Fibroblast of the conjunctiva (primary cell): Measurements from ENCODE around the gene OOSP4B.
"Not testable (repeated sequence)": the region's sequence is repeated elsewhere in the genome, so short reads cannot be mapped to it uniquely, and the experiment has no call there.

Source experiments
- DNase-seq: peaks from one replicate; pipeline ENCODE4 v3.0.0-alpha.2; 2010; ENCODE audit warnings: low read depth

The OOSP4B gene

GRCh38 chr11:60016881-60017280, at the start of gene OOSP4B:
Gene OOSP4B, plus strand, starts transcription at chr11:60017181.
- DNase-seq: no peak

- no peak for DNase-seq
Observed at GRCh38 chr11:59967677-59968394, 49.1 kb upstream of the OOSP4B start.

DNA sequence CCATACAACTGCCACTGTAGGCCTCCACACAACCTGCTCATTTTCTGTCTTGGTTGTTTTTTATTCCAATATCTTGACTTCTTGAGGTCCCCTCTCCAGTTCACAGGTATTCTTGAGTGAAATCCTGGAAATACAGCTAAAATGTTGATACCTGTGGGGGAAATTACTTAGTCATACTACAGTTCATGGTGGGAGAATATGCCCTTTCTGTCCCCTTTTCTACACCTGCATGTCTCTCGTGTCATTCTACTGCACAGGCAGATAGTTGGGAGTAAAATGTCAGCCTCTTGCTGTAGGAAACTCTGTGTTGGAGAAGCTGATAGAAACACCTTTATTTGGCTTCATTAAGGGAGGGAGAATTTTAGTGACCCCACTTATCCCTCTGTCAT, 48.6 kb upstream of the OOSP4B start:
- DNase-seq: no peak

DNA sequence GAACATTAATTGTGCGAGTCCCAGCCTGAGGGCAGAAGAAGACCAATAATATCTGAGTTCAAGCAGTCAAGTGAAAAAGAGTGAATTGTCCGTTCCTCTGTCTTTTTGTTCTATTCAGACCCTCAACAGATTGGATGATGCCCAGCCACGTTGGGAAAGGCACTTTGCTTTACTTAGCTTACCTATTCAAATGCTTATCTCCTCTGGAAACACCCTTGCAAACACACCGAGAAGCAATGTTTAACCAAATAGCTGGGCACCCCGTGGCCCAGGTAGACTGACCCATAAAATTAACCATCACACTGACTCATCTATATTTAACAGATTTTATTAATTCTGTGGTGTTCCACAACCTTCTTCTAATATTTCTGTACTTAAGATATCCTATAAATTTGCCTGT, 43.9 kb upstream of the OOSP4B start:
- no peak for DNase-seq

GRCh38 chr11:59981106-59981770, 35.7 kb upstream of the OOSP4B start:
- no peak for DNase-seq

- DNase-seq: not testable (repeated sequence)
Observed at GRCh38 chr11:59982037-59982436, 34.9 kb upstream of the OOSP4B start.

- DNase-seq: no peak
Observed at GRCh38 chr11:59983212-59983611, 33.8 kb upstream of the OOSP4B start.

- no peak for DNase-seq
Observed at GRCh38 chr11:59984368-59984767, 32.6 kb upstream of the OOSP4B start.

GRCh38 chr11:59990421-59990820, 26.6 kb upstream of the OOSP4B start:
- no peak for DNase-seq

DNA sequence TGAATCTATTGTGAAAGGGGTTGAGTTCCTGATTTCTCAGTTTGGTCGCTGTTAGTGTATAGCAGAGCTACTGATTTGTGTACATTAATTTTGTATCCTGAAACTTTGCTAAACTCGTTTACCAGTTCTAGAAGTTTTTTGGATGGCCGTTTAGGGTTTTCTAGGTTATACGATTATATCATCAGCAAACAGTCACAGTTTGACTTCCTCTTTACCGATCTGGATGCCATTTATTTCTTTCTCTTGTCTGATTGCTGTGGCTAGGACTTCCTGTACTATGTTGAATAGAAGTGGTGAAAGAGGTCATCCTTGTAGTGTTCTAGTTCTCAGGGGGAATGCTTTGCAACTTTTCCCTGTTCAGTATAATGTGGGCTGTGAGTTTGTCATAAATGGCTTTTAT, 24.6 kb upstream of the OOSP4B start:
- DNase-seq: no peak

GRCh38 chr11:59997800-59998199, 19.2 kb upstream of the OOSP4B start:
- no peak for DNase-seq

GRCh38 chr11:59999691-60000090, 17.3 kb upstream of the OOSP4B start:
- no peak for DNase-seq

- DNase-seq: no peak
Observed at GRCh38 chr11:60003729-60004128, 13.3 kb upstream of the OOSP4B start.

- no peak for DNase-seq
Observed at GRCh38 chr11:60005360-60005759, 11.6 kb upstream of the OOSP4B start.

- DNase-seq: no peak
Observed at GRCh38 chr11:60018058-60018457, 1.1 kb downstream of the OOSP4B start.

GRCh38 chr11:60020376-60020775, 3.4 kb downstream of the OOSP4B start:
- DNase-seq: not testable (repeated sequence)

DNA sequence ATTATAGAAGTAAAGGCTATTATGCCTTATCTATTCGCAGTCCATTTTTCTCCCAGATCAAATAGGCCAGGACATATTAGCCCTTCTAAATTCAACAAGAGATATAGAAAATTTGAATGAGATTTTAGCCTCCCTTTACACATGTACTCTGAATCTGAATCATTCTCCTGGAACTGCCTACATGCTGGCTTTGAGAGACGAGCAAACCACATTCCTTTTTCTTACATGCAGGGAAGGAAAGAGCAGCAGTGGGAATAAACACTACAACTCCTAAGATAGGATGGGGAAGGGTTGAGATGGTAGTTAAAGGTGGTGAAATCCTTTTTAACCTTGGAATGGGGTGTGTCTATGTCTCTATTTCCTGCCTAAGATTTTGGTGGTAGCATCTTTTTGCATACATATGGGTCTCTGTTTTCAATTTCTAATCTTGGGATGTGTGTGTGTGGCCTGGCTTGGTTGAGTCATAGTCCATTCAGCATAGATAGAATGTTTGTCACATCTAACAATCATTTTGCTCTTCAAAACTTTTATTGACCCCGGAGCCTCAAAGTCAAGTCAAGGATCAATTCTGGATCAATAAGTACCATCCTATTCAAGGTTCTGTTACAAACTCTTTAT, 12.1 kb downstream of the OOSP4B start:
- DNase-seq: no peak

- DNase-seq: no peak
Observed at GRCh38 chr11:60040109-60040508, 23.1 kb downstream of the OOSP4B start, which contains the start of gene OOSP2. Gene OOSP2, plus strand, starts transcription at chr11:60040409. Its CDS starts 51 bp downstream, at chr11:60040460.

DNA sequence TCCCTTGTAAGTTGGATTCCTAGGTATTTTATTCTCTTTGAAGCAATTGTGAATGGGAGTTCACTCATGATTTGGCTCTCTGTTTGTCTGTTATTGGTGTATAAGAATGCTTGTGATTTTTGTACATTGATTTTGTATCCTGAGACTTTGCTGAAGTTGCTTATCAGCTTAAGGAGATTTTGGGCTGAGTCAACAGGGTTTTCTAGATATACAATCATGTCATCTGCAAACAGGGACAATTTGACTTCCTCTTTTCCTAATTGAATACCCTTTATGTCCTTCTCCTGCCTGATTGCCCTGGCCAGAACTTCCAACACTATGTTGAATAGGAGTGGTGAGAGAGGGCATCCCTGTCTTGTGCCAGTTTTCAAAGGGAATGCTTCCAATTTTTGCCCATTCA, 33.4 kb downstream of the OOSP4B start:
- not testable (repeated sequence) for DNase-seq

DNA sequence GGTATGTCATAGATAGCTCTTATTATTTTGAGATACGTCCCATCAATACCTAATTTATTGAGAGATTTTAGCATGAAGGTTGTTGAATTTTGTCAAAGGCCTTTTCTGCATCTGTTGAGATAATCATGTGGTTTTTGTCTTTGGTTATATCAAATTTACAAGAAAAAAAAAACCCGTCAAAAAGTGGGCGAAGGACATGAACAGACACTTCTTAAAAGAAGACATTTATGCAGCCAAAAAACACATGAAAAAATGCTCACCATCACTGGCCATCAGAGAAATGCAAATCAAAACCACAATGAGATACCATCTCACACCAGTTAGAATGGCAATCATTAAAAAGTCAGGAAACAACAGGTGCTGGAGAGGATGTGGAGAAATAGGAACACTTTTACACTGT, 33.9 kb downstream of the OOSP4B start:
- DNase-seq: not testable (repeated sequence)

DNA sequence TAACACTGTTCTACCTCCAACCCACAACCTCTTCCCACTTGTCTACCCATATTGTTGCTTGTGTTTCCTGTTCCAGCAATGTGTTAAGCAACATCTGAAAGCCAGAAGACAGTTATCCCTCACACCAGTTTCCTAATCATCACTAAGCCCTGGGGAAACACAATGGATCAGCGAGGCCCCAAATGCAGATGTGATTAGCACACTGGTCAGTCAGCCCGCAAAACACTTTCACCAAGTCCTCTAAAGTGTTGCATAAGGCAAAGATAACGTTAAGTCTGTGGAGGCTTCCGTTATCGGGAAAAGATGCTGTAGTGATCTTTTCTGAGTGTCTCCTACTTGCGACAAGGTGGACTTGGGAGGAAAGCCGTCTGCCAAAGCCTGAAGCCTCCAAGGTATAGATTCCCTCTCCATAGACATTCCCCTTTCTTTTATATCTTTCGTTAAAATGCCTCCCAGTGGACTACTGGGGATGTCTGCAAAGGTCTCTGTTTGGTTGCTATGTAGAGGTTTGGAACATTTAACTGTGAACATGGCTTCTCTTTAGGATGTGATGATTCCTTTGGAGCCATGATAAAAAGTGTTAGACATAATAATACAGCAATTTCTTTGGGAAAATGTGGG, 39.5 kb downstream of the OOSP4B start, which contains the start of gene MS4A3:
TSS of gene MS4A3 (plus strand) at position 317 of the 621 bp plus-strand sequence. CDS start 4,496 bp downstream, outside the sequence.
- no peak for DNase-seq

DNA sequence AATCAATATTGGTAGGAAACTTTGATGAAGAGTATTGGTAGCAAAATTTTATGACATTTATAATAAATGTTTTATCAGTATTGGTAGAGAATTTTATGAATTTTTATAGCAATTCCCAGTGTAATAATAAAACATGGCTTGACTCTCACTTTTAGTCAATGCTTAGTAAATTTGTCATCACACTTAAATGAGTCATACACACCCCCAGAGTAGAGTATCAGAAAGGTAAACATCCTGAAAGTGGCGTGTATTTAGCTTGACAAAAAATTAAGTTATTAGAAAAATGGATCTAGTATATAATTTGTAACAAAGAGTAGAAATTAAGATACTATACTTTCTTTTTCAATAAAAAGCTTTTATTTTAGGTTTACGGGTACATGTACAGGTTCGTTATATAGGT, 42.1 kb downstream of the OOSP4B start:
- DNase-seq: no peak
